ENCODE results near the gene CEACAM1. TPM values are rescaled to one million over a fixed set of nuclear protein-coding genes. Genes with fewer than 3 reads are reported as not detected.

CEACAM1 gene
- total and polyA plus RNA-seq, 9 of the 15 experiments (the other 6 are each of a cell fraction or from before 2014, with no cell fraction given), result 0.04 to 0.16 (median 0.10) TPM; not detected in 1

DNA sequence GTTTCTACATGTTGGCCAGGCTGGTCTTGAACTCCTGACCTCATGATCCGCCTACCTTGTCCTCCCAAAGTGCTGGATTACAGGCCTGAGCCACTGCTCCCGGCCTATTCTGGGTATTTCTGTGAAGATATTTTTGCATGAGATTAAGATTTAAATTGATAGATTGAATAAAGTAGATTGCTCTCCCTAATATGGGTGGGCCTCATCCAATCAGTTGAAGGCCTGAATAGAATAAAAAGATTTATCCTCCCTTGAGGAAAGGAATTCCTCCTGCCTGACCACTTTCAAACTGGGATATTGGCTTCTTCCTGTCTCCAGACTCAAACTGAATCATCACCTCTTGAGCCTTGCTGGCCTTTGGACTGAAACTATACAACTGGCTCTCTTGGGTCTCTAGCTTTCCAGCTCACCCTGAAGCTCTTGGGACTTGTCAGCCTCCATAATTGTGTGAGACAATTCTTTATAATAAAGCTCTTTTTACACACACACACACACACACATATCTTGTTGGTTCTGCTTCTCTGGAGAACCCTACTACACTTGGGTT is 49.4 kb downstream of the CEACAM1 start:
- no peaks in the 10 kb centered on the region for H4K20me1 ChIP-seq (replicated peaks; ENCODE audit: control insufficient read depth, insufficient read depth, low read length)
- no peak overlapping the region for H3K9ac ChIP-seq (ENCODE audit: insufficient read depth in 1 of 2, low read depth in 2 of 2, low read length in 2 of 2)
- 0% methylated on average over 2 of the region's 2 CpGs for WGBS (ENCODE audit: insufficient coverage, low coverage, missing lambda C conversion rate)
- no peak overlapping the region for H3K4me2 ChIP-seq (ENCODE audit: insufficient read depth, low read length)
- H3K4me1 ChIP-seq (replicated peaks in 1 of 2; ENCODE audit: control insufficient read depth in 2 of 2, insufficient read depth in 2 of 2, low read length in 2 of 2), result no peaks in the 10 kb centered on the region
- H3K79me2 ChIP-seq (ENCODE audit: control insufficient read depth, insufficient read depth, low read length), result no peaks in the 10 kb centered on the region
- FAIRE-seq, result no peak
- H3K36me3 ChIP-seq (ENCODE audit: control insufficient read depth, insufficient read depth, low read length), result no peaks in the 10 kb centered on the region
- H3K9me1 ChIP-seq (ENCODE audit: control insufficient read depth, insufficient read depth, low read length), result no peaks in the 10 kb centered on the region
- BruUV-seq (replicated peaks), result no TSS peak
- no peaks in the 10 kb centered on the region for H3K9me3 ChIP-seq (replicated peaks; ENCODE audit: control insufficient read depth, insufficient read depth, low read depth, low read length)
- TF ChIP-seq TOE1 (IDR thresholded peaks at IDR 0.05; ENCODE audit: borderline replicate concordance), result no peak
- no peak for TF ChIP-seq TOE1 (CRISPR knock-in tag; IDR thresholded peaks at IDR 0.05; ENCODE audit: borderline replicate concordance, low read depth)
- TF ChIP-seq, protein P1, sequence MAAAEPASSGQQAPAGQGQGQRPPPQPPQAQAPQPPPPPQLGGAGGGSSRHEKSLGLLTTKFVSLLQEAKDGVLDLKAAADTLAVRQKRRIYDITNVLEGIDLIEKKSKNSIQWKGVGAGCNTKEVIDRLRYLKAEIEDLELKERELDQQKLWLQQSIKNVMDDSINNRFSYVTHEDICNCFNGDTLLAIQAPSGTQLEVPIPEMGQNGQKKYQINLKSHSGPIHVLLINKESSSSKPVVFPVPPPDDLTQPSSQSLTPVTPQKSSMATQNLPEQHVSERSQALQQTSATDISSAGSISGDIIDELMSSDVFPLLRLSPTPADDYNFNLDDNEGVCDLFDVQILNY (CRISPR knock-in tag; IDR thresholded peaks at IDR 0.05), result no peak
- TF ChIP-seq CBX1 (IDR thresholded peaks at IDR 0.05; ENCODE audit: low read depth), result no peak
- no peak for TF ChIP-seq CCNT2 (IDR thresholded peaks at IDR 0.05; ENCODE audit: borderline replicate concordance, extremely low read depth, insufficient read length, low read depth, low read length)
- TF ChIP-seq SUPT5H (IDR thresholded peaks at IDR 0.05), result no peak
- TF ChIP-seq, protein P2, sequence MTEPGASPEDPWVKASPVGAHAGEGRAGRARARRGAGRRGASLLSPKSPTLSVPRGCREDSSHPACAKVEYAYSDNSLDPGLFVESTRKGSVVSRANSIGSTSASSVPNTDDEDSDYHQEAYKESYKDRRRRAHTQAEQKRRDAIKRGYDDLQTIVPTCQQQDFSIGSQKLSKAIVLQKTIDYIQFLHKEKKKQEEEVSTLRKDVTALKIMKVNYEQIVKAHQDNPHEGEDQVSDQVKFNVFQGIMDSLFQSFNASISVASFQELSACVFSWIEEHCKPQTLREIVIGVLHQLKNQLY (CRISPR knock-in tag; conservative IDR thresholded peaks at IDR 0.05), result no peak
- no peak for TF ChIP-seq KAT8 (IDR thresholded peaks at IDR 0.05; ENCODE audit: low read depth)
- no peak for TF ChIP-seq SETDB1 (IDR thresholded peaks at IDR 0.05; ENCODE audit: low read length)
- TF ChIP-seq, protein P3, sequence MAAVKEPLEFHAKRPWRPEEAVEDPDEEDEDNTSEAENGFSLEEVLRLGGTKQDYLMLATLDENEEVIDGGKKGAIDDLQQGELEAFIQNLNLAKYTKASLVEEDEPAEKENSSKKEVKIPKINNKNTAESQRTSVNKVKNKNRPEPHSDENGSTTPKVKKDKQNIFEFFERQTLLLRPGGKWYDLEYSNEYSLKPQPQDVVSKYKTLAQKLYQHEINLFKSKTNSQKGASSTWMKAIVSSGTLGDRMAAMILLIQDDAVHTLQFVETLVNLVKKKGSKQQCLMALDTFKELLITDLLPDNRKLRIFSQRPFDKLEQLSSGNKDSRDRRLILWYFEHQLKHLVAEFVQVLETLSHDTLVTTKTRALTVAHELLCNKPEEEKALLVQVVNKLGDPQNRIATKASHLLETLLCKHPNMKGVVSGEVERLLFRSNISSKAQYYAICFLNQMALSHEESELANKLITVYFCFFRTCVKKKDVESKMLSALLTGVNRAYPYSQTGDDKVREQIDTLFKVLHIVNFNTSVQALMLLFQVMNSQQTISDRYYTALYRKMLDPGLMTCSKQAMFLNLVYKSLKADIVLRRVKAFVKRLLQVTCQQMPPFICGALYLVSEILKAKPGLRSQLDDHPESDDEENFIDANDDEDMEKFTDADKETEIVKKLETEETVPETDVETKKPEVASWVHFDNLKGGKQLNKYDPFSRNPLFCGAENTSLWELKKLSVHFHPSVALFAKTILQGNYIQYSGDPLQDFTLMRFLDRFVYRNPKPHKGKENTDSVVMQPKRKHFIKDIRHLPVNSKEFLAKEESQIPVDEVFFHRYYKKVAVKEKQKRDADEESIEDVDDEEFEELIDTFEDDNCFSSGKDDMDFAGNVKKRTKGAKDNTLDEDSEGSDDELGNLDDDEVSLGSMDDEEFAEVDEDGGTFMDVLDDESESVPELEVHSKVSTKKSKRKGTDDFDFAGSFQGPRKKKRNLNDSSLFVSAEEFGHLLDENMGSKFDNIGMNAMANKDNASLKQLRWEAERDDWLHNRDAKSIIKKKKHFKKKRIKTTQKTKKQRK (IDR thresholded peaks at IDR 0.05; ENCODE audit: borderline replicate concordance, low read depth, low read length), result no peak
- no peak for TF ChIP-seq ESRRA (IDR thresholded peaks at IDR 0.05; ENCODE audit: borderline replicate concordance, low read depth)
- no peak for TF ChIP-seq ZNF780A (CRISPR knock-in tag; IDR thresholded peaks at IDR 0.05)
- TF ChIP-seq ZNF134 (CRISPR knock-in tag; conservative IDR thresholded peaks at IDR 0.05), result peak; percentile 95
- no peak for TF ChIP-seq NFRKB (IDR thresholded peaks at IDR 0.05; ENCODE audit: low read depth)
- TF ChIP-seq RBM25 (IDR thresholded peaks at IDR 0.05; ENCODE audit: low read depth, low read length, severe bottlenecking), result peak; percentile 35
- ChIA-PET CTCF (ENCODE audit: low intra/inter-chr PET ratio) (no interaction called here), POLR2A (no interaction called here)
- intact Hi-C loops (cut with micrococcal nuclease), result no loop called here
- no peak overlapping the region for H2AFZ ChIP-seq (ENCODE audit: low read depth, low read length)
- no peak for ATAC-seq
- in situ Hi-C loops (cut with MboI), result no loop called here
- H3K27ac ChIP-seq (ENCODE audit: extremely low read depth, low read depth, low read length), result no peak overlapping the region
- H3K4me3 ChIP-seq, result no peak overlapping the region
- peaks cover 4 to 5% of the 10 kb centered on the region in 2 experiments; a peak in 2 of 5 replicates for H3K27me3 ChIP-seq (ENCODE audit: control insufficient read depth in 2 of 2, insufficient read depth in 2 of 2, low read length in 2 of 2)
- DNase-seq (ENCODE audit: extremely low read depth in 1 of 4, low spot score in 3 of 4), result no peak

All from K562 (cell line).